HG03135 (cell line): ENCODE results near the gene PEAR1.

ENCODE experiments used
- ATAC-seq: cut with Tn5 transposase; IDR thresholded peaks from one replicate; pipeline ENCODE4 v1.9.1; 2021; ENCODE audit warnings: mild to moderate bottlenecking, moderate library complexity; ENCODE audit not compliant: unreplicated experiment

The PEAR1 gene

DNA sequence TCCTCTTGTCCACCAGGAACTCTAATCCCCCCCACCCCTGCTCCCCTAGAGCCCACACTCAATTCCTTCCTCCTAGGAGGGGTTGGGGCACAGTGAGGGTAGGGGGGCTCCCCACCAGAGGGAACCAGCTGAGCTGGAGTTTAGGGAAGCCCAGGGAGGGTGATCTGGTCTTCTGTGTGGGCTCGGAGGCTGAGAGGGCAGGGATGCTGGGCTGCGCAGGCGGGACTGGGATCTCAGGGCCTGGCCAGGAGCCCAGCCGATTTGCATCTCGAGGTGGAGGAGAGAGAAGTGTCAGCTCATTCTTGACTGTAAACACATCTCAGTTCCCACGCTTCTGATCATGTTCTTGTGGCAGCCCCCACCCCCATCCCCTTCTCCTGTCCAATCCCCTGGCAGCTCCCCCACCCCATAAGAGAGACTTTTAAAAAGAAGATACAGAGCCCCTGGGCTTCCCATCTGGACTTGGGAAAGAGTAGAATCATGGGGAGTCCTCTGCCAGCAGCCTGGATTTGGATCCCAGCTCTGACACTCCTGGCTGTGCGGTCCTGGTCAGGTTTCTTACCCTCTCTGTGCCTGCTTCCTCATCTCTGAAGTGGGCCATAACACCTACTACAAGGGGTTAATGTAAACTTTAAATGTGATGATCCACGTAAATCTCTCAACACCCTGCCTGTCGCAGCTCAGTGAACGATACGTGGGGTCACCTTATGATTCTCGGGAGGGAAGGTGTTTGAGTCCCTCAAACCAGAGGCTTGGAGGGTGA is 6.6 kb downstream of the PEAR1 start:
- no peak for ATAC-seq

DNA sequence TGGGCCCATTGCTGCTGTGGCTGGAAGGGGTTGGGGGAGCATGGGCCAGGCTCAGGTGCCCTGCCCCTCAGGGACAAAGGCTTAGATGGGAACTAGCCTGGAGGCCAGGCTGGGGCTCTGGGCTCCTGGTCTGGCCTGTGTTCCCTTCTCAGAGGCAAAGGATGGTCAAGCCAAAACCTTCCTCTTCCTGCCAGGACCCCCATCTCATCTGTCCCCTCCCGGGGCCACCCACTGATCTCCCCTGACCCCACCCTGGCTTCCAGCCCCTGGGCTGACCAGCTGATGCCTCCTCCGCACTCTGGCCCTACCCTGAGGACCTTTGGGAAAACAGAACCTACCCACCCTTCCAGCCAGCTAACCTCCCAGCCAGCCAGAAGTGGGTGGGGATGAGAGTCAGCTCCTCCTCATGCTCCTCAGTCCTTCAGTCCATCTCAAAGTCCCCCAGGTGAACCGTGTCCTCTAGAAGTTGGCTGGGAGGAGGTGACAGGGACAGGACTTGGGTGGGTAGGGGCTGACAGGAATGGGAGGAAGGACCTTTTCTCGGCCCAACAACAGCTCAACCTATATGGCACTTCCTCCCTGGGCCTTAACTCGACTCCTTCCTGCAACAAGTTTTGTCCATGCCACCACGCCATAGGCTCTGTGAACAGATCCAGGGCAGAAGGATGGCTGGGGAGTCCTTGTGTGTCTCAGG is 7.5 kb downstream of the PEAR1 start:
- ATAC-seq: no peak

DNA sequence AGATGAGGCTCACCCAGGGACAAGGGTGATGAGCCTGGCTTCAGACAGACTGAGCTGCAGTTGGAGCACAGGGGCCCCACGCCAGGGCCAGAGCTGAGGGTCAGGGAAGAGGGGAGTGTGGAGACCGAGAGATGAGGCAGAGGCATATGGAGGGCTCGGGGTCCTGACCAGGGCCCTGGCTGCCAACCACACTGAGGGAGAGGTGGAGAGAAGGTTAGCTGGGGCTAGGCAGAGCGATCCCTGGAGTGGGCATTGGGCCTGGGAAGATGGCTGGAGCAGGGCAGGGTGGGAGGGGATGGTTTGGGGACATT is 8.0 kb downstream of the PEAR1 start:
- ATAC-seq: no peak

DNA sequence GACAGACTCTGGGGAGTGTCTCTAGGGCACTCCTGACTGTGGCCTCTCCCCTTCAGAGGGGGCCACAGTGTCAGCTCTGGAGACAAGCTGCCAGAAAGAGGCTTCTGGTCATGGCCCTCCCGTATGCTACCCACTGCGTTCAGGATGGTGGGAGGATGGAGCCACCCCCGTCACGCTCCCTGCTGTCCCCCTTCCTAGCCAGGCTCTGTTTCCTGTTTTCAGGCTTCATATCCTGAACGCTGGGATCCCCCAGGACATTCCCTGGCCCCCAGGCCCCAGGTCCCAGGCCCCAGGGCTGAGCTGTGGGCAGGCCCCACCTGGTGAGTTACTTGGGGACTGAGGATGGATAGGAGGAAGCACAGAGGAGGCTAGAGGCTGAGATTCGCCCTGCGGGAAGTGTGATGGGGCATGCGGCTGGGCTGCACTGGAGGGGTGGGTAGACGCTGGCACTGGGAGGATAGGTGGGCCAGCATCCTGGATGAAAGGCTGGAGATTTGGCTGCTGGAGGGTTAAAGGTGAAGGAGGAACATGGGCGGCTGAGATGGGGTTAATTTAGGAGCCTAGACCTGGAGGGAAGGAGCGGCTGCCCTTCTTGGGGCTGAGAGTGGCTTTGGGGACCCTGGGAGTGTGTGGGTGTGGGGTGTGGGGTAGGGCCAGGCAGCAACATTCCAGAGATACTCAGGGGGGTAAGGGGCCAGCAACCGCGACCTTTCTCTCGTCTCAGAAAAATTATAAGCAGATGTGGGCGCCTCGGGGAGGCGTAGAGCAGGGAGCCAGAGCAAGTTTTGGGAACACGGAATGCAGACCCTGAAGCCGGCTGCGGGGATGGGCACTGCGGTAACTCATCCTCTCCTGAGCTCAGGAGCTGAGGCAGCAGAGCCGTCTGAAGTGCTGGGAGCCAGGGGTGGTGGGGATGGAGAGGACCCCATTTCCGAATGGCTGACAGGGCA is 8.7 kb downstream of the PEAR1 start:
- ATAC-seq: no peak

DNA sequence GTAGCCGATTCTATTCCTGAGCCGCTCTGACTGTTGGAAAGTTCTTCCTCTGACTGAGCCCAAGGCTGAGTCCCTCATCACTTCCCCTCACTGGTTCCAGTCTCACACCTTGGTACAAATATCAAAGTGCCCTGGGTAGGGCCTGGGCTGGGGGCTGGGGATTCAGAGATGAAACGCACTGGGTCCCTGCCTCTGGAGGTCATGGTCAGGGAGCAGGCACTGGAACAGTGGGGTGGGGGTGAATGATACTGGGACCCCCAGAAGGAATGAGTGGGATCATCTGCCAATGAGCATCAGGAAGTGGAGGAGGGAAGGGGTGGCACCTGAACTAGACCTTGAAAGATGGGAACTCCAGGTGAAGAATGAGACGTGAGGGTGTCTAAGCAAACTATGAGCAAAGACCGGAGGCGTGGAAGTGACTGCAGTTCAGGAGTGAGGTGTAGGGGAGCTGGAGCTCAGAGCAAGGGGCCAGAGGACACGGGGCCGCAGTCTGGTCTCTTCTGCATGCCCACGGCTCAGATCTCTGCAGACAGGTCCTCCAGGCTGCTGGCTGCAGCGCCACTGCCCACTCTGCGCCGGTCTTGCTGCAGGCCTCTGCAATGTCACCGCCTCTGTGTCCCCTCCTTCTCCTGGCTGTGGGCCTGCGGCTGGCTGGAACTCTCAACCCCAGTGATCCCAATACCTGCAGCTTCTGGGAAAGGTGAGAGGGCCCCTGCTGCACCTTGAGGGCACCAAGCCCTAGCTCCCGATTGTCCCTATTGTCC is 10.0 kb downstream of the PEAR1 start:
- ATAC-seq: no peak

DNA sequence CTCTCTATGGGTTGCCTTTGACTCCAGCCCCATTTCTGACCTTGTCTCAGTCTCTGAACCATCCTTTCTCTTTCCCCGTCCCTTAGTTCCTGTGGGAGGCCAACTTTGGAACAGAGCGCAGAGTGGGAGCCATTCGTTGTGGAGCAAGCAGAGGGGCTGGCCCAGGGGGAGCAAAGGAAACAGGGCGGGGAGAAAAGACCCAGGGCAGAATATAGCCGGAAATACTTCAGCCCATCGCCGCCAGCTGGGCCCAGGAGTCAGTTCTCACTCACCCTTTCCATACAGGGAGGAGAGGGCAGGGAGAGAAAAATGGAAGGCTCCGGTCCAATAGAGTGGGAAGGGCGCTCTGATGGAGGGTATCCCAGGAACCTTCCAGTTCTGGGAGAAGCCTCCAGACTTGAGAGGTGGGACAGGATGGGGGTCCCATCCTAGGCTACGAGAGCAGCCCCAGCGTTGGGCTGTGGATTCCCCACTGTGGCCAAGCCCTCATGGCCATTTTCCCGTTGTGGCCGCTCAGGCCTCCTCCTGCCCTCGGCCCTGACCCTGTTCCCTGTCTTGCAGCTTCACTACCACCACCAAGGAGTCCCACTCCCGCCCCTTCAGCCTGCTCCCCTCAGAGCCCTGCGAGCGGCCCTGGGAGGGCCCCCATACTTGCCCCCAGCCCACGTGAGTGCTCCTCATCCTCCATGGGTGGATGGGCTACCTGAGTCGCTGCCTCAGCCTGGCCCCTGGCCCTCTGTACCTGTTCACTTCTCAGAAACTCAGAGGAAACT is 10.9 kb downstream of the PEAR1 start:
- no peak for ATAC-seq

DNA sequence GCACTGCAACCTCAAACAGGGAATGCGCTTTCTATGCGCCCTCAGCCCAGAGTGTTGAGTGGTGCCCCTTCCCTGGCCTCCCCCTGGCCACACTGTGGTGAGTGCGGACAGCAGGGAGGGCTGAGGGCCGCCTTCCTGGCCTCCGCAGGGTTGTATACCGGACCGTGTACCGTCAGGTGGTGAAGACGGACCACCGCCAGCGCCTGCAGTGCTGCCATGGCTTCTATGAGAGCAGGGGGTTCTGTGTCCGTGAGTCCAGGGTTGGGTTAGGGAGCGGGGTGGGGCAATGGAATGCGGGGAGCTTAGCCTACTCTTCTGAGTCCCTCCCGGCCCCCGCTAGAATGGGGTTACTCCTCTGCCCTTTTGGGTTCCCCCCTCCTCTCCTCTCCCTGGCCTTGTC is 11.7 kb downstream of the PEAR1 start:
- ATAC-seq: no peak

DNA sequence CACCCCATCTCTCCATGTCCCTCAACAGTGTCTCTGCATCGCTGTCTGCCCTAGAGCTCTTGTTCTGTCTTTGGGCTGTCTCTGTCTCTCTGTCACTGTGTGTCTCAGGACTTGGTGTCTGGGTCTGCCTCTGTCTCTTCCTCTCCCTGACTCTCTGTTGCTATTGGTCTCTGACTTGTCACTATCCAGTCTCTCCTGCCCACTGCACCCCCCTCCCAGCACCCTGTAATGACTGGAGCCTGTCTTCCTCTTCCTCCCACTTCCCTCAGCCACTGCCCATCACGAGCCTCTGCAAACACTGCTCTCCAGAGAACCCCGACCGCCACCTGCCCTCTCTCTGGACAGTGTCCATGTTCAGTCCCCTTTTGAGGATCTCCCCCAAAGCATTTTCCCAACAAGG is 12.1 kb downstream of the PEAR1 start:
- no peak for ATAC-seq

DNA sequence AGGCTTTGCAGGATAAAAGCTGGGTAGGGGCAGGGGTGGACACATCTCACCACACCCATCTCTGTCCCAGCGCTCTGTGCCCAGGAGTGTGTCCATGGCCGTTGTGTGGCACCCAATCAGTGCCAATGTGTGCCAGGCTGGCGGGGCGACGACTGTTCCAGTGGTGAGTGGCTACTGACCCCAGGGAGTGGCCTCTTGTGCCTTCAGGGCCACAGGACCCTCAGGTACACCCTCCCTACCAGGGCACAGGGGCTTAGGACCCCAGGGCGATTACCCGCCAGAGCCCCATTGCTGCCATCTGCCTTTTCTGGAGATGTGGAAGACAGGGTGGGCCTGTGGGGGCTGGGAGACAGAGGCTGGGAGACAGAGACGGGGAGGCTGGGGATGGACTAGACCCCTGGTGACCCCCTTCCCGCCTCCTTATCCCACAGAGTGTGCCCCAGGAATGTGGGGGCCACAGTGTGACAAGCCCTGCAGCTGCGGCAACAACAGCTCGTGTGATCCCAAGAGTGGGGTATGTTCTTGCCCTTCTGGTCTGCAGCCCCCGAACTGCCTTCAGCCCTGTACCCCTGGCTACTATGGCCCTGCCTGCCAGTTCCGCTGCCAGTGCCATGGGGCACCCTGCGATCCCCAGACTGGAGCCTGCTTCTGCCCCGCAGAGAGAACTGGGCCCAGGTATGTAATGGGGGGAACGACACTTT is 12.8 kb downstream of the PEAR1 start:
- ATAC-seq: no peak

DNA sequence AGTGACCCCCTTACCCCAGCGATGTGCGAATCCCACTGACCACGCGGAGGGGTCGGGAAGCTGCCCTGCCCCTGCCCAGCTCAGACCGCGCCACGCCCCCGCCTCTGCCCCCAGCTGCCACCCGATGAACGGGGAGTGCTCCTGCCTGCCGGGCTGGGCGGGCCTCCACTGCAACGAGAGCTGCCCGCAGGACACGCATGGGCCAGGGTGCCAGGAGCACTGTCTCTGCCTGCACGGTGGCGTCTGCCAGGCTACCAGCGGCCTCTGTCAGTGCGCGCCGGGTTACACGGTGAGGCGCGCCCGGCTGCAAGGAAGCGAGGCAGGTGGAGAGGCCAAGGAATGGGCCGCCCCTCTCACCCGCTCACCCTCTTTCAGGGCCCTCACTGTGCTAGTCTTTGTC is 15.0 kb downstream of the PEAR1 start:
- ATAC-seq: no peak

DNA sequence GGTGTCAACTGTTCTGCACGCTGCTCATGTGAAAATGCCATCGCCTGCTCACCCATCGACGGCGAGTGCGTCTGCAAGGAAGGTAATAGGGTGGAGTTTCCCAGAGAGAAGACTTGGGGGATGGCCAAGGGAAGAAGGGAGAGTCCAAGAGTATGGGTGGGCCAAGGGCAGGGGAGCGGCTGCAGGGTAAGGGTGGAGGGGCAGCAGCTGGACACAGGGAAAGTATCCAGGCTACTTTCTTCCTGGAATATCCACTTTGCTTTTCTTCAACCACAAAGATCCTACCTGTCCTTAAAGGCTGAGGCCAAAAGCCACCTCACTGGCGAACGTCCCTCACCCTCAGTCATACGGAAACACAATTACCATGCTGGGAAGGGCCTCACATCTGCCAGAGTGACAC is 15.4 kb downstream of the PEAR1 start:
- ATAC-seq: no peak

DNA sequence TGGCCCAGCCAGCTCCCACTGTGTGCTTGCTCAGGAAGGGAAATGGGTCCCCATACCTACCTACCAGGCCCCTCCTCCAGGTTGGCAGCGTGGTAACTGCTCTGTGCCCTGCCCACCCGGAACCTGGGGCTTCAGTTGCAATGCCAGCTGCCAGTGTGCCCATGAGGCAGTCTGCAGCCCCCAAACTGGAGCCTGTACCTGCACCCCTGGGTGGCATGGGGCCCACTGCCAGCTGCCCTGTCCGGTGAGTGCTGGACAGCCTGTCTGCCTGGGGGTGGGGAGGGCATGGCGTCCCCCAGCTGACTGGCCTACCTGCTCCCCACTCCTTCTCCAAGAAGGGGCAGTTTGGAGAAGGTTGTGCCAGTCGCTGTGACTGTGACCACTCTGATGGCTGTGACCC is 16.2 kb downstream of the PEAR1 start:
- no peak for ATAC-seq

DNA sequence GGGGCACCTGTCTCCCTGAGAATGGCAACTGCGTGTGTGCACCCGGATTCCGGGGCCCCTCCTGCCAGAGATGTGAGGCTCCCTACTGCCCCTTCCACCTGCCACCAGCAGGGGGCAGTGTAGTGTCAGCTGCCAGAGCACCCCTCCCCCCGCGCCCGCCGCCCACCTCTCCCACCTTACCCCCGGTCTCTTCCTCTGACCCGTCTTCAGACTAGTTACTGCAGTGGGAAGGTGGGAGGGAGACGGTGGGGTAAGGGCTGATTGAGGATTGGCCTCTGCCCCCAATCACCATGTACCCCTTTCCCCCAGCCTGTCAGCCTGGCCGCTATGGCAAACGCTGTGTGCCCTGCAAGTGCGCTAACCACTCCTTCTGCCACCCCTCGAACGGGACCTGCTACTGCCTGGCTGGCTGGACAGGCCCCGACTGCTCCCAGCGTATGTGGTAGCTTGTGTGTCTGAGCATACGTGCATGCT is 16.8 kb downstream of the PEAR1 start:
- ATAC-seq: no peak

DNA sequence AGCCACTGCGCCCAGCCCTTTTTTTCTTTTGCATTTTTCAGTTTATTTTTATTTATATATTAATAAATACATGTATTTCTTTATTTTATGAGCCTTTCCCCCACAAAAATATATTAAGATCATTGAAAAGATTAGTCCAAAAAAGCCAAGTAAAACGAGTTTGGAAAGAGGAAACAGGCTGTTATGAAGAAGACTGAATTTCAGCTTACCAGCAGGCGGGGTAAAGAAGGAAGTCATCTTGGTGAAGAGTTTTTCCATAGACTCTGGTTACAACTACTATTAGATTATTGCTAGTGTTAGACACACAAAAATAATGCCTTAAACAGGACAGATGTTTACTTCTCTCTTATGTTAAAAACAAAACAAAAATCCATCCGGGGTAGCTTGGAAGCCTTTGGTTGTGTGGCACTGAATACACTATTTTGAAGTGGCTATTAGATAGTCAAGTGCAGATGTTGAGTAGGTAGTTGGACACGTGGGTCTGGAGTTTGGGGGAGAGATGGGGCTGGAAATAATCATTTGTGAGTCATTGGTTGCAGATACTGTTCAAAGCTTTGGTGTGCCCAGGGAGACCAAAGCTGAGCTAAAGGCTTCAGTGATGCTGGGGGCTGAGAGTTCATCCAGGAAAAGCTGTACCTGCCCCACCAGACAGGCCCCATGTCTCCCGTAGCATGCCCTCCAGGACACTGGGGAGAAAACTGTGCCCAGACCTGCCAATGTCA is 18.2 kb downstream of the PEAR1 start:
- no peak for ATAC-seq

DNA sequence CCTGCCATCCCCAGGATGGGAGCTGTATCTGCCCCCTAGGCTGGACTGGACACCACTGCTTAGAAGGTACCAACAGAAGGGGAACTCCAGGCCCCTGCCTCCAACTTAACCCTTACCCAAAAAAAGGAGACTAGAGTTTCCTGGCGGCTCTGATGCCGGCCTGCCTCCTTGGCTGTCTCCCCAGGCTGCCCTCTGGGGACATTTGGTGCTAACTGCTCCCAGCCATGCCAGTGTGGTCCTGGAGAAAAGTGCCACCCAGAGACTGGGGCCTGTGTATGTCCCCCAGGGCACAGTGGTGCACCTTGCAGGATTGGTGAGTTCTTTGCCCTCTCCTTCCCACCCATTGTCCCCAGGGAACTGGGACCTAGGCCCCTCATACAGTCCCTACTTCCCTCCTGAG is 18.8 kb downstream of the PEAR1 start:
- no peak for ATAC-seq

DNA sequence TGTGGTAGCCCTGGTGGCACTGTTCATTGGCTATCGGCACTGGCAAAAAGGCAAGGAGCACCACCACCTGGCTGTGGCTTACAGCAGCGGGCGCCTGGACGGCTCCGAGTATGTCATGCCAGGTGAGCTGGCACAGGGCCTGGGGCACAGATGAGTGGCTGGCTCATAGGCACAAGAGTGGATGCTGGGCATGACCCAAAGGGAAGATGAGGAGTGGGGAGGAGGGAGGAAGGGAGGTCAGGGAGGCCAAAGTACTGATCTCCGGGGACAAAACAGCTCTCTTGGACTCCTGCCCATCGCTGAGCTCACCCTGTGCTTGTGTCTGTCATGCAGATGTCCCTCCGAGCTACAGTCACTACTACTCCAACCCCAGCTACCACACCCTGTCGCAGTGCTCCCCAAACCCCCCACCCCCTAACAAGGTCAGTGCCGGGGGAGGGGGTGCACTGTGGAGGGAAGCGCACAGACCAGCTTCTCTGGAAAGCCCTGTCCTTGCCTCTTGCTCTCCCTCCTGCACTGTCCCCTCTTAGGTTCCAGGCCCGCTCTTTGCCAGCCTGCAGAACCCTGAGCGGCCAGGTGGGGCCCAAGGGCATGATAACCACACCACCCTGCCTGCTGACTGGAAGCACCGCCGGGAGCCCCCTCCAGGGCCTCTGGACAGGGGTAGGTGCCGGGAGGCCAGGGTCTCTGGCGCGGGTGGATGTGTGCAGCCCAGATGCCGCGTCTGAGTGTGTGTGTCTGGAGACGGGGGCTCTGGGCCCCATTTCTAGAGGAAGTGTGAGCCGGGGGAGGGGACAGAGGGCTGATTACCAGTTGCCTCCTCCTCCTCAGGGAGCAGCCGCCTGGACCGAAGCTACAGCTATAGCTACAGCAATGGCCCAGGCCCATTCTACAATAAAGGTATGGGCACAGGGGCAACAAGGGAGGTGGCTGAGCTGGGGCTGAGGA is 19.6 kb downstream of the PEAR1 start:
- ATAC-seq: no peak

DNA sequence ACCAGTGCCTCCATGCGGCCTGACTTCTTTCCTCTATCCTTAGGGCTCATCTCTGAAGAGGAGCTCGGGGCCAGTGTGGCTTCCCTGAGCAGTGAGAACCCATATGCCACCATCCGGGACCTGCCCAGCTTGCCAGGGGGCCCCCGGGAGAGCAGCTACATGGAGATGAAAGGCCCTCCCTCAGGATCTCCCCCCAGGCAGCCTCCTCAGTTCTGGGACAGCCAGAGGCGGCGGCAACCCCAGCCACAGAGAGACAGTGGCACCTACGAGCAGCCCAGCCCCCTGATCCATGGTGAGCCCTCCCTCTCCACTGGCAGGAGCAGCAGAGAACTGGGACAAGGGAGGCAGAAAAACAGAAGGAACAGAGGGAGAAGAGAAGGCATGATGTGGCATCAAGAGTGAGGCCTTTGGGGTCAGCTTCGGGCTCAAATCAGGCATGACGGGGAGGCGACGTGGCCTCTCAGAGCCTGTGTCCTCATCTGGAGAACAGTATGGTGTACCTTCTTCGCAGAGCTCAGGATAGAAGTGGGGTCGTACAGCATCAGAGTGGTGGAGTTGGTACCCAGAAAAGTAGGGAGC is 20.4 kb downstream of the PEAR1 start:
- no peak for ATAC-seq
